ENCODE measurements around the gene CBX4.

The CBX4 gene

GRCh38 chr17:79829004-79829403, 10.2 kb downstream of the CBX4 start:
- no peak for DNase-seq (ENCODE audit: low read depth in 2 of 2)

DNA sequence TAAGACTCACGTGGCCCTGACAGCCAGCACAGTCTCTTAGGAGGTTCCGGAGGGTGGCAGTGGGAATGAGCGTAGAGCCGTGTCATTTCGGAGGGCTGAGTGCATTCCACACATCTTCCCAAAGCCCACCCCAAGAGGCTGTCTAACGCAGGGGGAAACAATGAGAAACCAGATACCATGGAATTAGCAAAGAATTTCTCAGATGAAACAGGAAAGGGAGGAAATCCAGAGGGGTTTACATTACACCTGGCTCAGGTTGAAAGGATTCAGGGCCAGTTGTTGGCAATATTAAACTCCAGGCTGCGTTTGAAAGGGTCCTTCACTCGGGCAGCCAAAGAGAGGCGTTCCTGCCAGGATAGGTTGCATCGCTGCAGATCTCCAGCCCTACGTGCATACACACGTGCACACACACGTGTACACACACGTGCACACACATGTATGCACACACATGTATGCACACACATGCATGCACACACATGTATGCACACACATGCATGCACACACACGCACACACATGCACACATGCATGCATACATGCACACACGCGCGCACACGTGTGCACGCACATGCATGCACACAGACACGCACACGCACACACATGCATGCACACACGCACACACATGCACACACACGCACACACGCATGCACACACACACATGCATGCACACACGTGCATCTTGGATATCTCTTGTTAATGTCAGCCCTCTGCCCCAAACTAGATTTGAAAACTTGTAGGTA, 12.2 kb downstream of the CBX4 start:
- no peak for DNase-seq (ENCODE audit: low read depth in 2 of 2)

GRCh38 chr17:79826204-79826680, 13.0 kb downstream of the CBX4 start:
- no peak for DNase-seq (ENCODE audit: low read depth in 2 of 2)

DNA sequence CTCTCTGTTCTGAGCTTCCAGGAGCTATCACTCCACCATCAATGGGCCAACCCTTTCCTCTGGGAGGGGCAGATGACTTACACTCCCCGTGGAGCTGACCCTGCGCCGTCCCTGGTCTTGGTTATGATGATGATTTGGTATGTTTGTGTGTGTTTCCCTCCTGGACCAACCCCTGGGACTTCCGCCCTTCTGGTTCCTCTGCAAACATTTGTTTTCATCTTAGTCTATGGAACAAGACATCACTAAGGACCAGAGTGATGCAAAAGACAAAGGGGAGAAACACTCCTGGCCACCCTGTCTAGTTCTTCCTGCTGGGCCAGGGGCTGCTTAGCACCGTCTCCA, 13.7 kb downstream of the CBX4 start:
- no peak for DNase-seq (ENCODE audit: low read depth in 2 of 2)

DNA sequence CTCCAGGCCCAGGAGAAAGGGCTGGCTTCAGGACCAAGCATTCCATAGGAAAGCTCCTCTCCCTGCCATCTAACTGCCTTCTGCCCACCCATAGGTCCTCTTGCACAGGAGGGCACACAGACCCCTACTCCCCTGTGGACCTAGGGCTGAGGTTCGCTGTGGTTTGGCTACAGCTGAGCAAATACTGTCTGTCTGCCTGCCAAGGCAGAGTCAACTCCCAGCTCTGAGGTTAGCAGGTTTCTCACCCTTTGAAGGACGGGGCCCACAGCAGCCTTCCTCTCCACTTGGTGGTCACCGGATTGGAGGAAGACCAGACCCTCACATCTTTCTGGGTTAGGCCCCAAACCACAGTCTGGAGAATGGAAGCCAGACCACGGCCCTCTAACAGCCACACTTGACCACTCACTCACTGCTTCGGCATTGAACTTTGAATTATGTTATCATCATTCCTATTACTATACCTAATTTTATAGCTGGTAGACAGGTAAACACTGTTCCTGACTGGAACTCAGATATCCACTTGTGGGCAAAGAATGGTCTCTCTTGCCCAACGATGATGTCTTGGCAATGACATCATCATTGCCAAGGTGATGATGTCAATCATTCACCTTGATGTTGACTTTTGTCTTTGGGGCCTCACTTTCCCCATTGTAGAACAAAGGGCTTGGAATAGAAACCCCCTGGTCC, 14.2 kb downstream of the CBX4 start:
- DNase-seq (ENCODE audit: low read depth in 2 of 2) = no peak

DNA sequence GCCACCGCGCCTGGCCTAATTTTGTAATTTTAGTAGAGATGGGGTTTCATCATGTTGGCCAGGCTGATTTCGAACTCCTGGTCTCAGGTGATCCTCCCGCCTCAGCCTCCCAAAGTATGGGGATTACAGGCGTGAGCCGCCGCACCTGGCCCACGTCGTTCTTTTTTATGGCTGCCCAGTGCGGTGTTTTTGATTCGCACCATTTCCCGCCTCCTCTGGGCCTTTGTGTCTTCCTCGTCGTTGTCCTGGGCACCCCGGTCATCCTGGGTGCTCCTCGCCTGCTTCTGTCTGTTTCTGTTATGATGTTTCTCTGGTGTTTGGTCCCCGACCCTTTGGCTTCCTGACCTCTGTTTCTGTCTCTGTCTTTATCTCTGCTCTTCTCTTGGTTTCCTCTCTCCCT, 15.0 kb downstream of the CBX4 start:
- DNase-seq (ENCODE audit: low read depth in 2 of 2) = no peak

- no peak for DNase-seq (ENCODE audit: low read depth in 2 of 2)
Measured at GRCh38 chr17:79822583-79823124, 16.6 kb downstream of the CBX4 start.

- DNase-seq (ENCODE audit: low read depth in 2 of 2) = no peak
Measured at GRCh38 chr17:79821331-79822095, 17.7 kb downstream of the CBX4 start.

DNA sequence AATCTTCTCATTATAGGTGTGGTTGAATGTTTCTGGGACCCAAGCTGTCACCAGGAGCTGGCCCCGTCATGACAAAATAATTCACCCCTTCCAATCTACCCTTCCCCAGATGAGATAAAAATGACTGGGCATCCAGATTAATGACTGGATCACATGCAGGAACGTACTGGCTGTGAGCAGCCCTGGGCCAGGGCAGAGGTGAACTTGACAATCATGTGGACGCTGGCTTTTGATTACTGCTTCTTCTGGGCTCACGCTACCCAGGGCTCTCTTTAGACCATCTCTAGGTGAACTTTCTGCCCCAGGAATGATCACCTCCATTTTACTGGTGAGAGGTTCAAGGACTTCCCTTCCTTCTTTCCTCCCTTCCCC, 18.3 kb downstream of the CBX4 start:
- no peak for DNase-seq (ENCODE audit: low read depth in 2 of 2)

DNA sequence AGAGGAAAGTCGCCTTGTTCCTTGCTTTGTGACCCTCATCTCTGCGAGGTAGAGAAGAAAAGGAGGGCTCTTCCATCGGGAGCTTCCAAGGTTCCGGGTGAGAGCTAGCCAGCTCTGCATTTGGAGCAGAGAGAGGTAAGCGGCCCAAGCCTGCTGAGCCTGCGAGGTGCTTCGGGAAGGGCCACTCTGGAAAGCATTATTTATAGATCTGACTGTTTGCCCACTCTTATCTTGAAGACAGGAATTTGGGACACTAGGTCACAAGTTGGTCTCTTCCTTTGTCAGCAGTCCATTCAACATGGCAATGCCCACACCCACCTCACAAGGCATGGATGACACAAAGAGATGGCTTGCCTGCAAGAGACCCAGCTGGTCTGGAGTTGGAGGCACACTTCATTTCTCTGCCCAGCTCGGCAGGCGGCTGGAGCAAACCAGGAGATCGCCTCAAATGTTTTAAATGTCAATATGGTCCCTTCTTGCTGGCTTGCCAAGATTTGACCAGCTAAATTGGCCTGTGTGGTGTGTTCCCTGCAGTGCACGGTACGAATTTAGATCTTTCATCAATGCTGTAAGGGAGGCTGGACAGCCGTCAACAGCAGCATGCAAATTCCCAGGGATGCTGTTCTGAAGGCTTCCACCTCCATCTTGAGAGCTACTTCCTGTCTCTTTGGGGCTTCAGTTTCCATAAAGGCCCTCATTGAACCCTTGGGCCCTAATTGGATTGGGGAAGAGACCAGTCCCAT, 19.5 kb downstream of the CBX4 start:
- DNase-seq (ENCODE audit: low read depth in 2 of 2) = no peak

GRCh38 chr17:79819085-79819484, 20.2 kb downstream of the CBX4 start:
- no peak for DNase-seq (ENCODE audit: low read depth in 2 of 2)

DNA sequence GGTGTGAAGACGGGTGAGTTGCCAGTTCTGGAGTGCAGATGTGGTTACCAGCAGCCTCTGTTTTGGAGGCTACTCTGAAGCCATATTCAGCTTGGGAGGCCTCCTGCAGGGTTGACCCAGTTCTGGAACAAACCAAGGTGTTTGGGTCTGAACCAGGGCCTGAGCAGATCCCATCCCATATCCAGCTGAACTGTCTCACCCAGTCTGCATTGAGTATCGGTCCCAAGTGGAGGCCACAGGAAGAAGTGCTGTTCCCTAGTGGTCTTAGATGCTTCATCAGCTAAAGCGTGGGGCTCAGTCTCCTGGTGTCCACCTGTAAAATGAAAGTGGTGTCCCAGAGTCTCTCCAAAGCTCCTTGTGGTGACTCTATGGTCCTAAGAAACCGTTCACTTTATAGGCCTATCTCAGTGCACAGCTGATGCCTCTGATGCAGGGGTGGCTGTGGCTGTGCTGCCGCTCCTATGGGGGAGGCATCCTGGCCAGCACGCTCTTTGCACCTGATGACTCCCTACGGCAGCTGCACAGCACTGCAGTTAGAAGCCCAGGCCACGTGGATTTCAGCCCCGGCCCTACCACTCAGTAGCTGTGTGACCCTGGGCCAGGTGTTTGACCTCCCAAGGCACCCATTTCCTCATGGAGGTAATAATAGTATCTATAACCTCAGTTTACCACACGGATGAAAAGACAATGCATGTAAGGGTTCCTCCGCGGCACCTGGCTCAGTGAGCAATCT, 21.0 kb downstream of the CBX4 start:
- no peak for DNase-seq (ENCODE audit: low read depth in 2 of 2)

GRCh38 chr17:79815836-79816461, 23.3 kb downstream of the CBX4 start:
- no peak for DNase-seq (ENCODE audit: low read depth in 2 of 2)

- no peak for DNase-seq (ENCODE audit: low read depth in 2 of 2)
Measured at GRCh38 chr17:79814974-79815835, 24.0 kb downstream of the CBX4 start.

DNA sequence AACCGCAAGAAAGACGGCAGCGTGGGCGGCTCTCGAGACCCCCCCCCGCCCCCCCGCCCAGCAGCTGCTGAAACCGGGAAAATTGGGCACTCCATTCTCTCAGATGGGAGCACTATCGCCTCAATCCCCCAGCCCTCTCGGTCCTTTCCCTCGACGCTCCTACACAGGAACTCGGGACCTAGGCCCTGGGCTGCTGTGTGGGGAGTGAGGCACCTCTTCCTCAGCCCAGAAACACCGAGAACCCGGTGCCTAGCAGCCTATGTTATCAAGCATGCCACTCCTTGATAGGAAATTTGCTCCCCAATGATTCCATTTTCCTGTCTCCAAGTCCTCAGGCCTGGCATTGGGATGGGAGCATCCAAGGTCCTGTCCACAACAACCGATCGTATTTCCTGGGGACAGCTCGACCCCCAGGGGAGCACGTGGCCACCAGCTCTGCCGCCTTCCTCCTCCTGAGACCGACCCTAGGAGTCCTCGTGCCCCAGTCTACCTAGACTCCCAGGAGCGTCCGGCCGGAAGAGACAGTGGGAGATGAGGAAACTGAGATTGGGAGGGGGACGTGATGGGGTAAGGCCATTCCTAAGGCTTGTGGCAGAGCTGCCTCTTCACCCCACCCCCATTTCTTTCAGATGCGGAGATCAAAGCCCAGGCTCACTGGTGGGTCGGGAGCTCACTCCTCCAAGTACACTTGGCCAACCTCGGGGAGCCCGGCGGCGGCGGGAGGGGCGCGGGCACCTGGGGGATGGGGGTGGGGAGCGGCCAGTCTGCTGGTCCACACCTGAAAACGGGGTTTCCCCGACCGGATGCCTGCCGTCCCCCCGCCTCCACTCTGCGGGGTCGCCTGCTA, 24.9 kb downstream of the CBX4 start:
- no peak for DNase-seq (ENCODE audit: low read depth in 2 of 2)

DNA sequence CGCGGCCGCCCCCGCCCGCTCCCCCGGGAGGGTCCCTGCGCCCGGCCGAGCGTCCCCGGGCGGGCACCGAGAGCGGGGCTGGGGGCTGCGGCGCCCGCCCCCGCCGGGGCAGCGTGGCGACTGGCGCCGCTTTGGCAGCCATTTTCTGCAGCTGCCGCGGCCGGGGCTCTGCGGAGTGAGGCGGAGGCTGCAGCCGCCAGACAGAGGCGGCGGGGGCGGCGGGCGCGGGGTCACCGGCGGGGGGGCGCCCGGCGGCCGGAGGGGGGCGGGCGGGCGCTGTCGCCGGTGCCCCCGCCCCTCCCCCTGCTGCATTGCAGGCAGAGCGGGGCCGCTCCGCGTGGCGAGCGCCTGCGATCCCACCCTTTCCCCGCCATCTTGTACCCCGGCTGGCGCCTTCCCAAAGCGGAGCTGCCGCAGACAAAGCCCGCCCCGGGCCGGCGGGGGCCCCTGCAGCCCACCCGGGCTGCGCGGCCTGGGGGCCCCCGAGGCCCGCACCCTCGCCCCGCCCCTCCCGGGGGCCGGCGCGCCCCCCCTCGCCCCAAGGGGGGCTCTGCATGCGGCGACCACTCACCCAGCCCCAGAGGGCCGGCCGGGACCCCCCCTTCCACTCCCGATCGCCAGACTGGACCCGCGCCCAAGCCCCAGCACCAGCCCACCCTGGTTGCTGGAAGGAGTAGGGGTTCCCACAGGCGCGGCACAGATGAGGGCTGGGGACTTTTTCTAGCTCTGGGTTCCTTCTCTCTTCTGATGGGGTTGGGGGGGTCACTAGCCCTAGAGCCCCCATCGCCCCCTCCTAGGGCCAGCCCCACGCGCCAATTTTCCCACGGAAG, 25.7 kb downstream of the CBX4 start:
- no peak for DNase-seq (ENCODE audit: low read depth in 2 of 2)

- no peak for DNase-seq (ENCODE audit: low read depth in 2 of 2)
Measured at GRCh38 chr17:79812353-79813258, 26.6 kb downstream of the CBX4 start.
